ENCODE measurements around the gene SLC9A9.

GRCh38 chr3:143276592-143276991 is 571.7 kb downstream of the SLC9A9 start:
- no peak for TF ChIP-seq CTCF (IDR thresholded peaks at IDR 0.05)
- TF ChIP-seq POLR2A (IDR thresholded peaks at IDR 0.05), result no peak

Measured in thyroid gland (tissue), 4 donors.